ENCODE measurements around the gene CUL7. TPM values are rescaled to one million over a fixed set of nuclear protein-coding genes. Genes with fewer than 3 reads are reported as not detected.

CUL7 gene
- total RNA-seq, 1 experiment from 2014 or later: 20.8 TPM

- DNase-seq (ENCODE audit: low spot score) (no peak), ATAC-seq (peak; percentile 9; the same call in 1 of the 2 replicates)
- Mint-ChIP-seq H3K27ac (peak overlapping the region; percentile 97), H3K9me3 (no peaks in the 10 kb centered on the region), H3K4me1 (peaks cover 70% of the 10 kb centered on the region), H3K27me3 (ENCODE audit: low read depth) (no peaks in the 10 kb centered on the region), H3K4me3 (peak overlapping the region; percentile 8; the same call in 1 of the 2 replicates), H3K36me3 (no peaks in the 10 kb centered on the region)
- CTCF ChIA-PET: interaction anchor here (0.6 to 2.0 kb wide), 6 partner anchors 14 to 133 kb away, joined by 3 to 11 read pairs (median 6); partner anchors contain the start of gene DNPH1
- TF ChIP-seq CREB1 (CRISPR knock-in tag; IDR thresholded peaks at IDR 0.05): no peak
- no peak for TF ChIP-seq TCF7 (CRISPR knock-in tag; IDR thresholded peaks at IDR 0.05; ENCODE audit: low read depth)
- no peak for TF ChIP-seq ZNF138 (CRISPR knock-in tag; conservative IDR thresholded peaks at IDR 0.05)
- no peak for TF ChIP-seq MAX (CRISPR knock-in tag; IDR thresholded peaks at IDR 0.05)
- TF ChIP-seq ETV6 (CRISPR knock-in tag; IDR thresholded peaks at IDR 0.05): no peak
- TF ChIP-seq STAT6 (CRISPR knock-in tag; conservative IDR thresholded peaks at IDR 0.05; ENCODE audit: low read depth): no peak
- no peak for TF ChIP-seq NR2C2 (CRISPR knock-in tag; IDR thresholded peaks at IDR 0.05)
- no peak for TF ChIP-seq FOXJ3 (CRISPR knock-in tag; IDR thresholded peaks at IDR 0.05; ENCODE audit: borderline replicate concordance)
- no peak for TF ChIP-seq TP53 (CRISPR knock-in tag; IDR thresholded peaks at IDR 0.05)
- TF ChIP-seq E2F5 (CRISPR knock-in tag; IDR thresholded peaks at IDR 0.05): no peak
- TF ChIP-seq ATF6 (CRISPR knock-in tag; IDR thresholded peaks at IDR 0.05): no peak
- POLR2A ChIA-PET: interaction anchor here (0.8 to 2.0 kb wide), 3 partner anchors 12 to 20 kb away, joined by 5 to 10 read pairs (median 6); partner anchors contain the start of gene PTK7
Observed at GRCh38 chr6:43095939-43096338, 42.3 kb upstream of the CUL7 start.

GRCh38 chr6:43093436-43094289 lies 40.0 kb upstream of the CUL7 start:
- DNase-seq (ENCODE audit: low spot score) (no peak), ATAC-seq (no peak; the same call in 1 of the 2 replicates)
- CTCF ChIA-PET: interaction anchor here (0.9 kb wide), 2 partner anchors 17 to 24 kb away, joined by 3 to 5 read pairs; partner anchors contain the start of gene PTK7
- Mint-ChIP-seq H3K27me3 (ENCODE audit: low read depth) (no peaks in the 10 kb centered on the region), H3K36me3 (no peaks in the 10 kb centered on the region), H3K9me3 (no peaks in the 10 kb centered on the region), H3K4me1 (peaks cover 87% of the 10 kb centered on the region), H3K4me3 (no peak overlapping the region), H3K27ac (peak overlapping the region; percentile 86)
- POLR2A ChIA-PET: no interaction called here
- no peak for TF ChIP-seq NR2C2 (CRISPR knock-in tag; IDR thresholded peaks at IDR 0.05)
- no peak for TF ChIP-seq ATF6 (CRISPR knock-in tag; IDR thresholded peaks at IDR 0.05)
- TF ChIP-seq ZNF121 (CRISPR knock-in tag; IDR thresholded peaks at IDR 0.05): no peak
- TF ChIP-seq MYBL2 (CRISPR knock-in tag; IDR thresholded peaks at IDR 0.05): no peak
- no peak for TF ChIP-seq ZNF138 (CRISPR knock-in tag; conservative IDR thresholded peaks at IDR 0.05)
- no peak for TF ChIP-seq ZNF232 (CRISPR knock-in tag; IDR thresholded peaks at IDR 0.05)
- TF ChIP-seq PRDM15 (CRISPR knock-in tag; IDR thresholded peaks at IDR 0.05): no peak
- TF ChIP-seq ARID4B (CRISPR knock-in tag; IDR thresholded peaks at IDR 0.05; ENCODE audit: borderline replicate concordance): no peak
